HK-2 (cell line): ENCODE data around the gene CRELD1.
"Not testable (repeated sequence)": the region's sequence is repeated elsewhere in the genome, so short reads cannot be mapped to it uniquely, and the experiment has no call there.

Experiments used
- DNase-seq: peaks from one replicate; pipeline ENCODE4 v3.0.0-alpha.2; 2018; ENCODE audit not compliant: unreplicated experiment

Gene CRELD1, protein sequence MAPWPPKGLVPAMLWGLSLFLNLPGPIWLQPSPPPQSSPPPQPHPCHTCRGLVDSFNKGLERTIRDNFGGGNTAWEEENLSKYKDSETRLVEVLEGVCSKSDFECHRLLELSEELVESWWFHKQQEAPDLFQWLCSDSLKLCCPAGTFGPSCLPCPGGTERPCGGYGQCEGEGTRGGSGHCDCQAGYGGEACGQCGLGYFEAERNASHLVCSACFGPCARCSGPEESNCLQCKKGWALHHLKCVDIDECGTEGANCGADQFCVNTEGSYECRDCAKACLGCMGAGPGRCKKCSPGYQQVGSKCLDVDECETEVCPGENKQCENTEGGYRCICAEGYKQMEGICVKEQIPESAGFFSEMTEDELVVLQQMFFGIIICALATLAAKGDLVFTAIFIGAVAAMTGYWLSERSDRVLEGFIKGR

DNA sequence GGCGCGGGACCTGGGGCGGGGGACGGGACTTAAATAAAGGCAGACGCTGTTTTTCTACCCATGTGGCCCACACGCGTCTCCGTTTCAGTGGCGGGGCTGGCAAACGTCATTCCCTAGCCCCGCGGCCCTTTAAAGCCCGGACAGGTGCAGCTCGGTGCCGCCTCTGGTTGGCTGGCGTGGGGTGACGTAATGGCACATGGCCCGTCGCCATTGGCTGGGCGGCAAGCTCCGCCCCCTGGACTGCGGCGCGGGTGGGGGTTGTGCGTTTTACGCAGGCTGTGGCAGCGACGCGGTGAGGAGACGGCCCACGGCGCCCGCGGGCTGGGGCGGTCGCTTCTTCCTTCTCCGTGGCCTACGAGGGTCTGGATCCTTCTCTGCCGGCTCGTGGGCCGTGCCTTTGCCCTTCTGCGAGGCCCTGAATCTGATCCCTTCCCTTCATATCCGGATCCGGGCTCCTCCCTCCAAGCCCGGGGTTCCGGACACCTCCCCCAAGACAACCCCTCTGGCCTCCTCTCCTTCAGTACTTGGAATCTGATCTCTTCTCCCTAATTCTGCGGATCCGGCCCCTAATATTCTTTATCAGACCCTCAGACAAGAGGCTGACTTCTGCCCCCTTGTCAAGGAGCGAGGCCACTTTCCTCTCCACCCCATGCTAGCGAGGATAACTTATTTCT is at the start of gene CRELD1:
Gene CRELD1 (plus strand): TSS at position 274 of the 674 bp plus-strand sequence. CDS start 605 bp downstream, outside the sequence.
- peak; percentile 93 for DNase-seq

DNA sequence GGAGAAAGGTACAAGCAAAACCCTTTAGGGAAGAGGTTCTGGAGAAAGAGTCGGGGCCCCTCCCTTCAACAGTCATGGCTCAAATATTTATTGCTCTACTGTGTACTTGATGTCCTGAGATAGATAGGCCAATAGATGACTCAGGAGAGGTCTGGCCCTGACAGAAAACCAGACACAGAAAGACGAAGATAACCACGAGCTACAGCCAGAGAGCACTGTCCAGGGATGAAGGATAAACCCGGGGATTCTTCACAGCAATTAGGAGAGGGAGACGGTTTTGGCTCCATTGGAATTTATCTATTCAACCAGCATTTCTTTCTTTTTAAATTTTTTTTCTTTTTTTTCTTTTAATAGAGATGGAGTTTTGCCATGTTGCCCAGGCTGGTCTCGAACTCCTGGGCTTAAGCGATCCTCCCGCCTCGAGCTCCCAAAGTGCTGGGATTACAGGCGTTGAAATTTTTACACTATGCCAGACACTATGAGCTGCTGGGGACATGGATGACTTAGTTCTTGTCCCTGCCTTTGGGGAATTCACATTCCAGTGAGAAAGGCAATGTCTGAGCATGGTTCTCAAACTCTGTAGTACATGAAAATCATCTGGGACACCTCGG is 49.0 kb upstream of the CRELD1 start:
- no peak for DNase-seq

DNA sequence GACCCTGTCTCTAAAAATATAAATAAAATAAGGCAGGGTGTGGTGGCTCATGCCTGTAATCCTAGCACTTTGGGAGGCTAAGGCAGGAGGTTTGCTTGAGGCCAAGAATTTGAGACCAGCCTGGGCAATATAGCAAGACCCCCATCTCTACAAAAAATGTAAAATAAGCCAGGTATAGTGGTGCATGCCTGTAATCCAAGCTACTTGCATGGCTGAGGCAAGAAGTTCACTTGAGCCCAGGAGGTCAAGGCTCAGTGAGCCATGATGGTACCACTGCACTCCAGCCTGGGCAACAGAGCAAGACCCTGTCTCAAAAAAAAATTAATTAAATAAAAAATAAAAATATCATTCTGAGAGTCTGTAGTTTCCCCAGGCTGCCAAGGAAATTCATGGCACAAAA is 47.3 kb upstream of the CRELD1 start:
- no peak for DNase-seq

DNA sequence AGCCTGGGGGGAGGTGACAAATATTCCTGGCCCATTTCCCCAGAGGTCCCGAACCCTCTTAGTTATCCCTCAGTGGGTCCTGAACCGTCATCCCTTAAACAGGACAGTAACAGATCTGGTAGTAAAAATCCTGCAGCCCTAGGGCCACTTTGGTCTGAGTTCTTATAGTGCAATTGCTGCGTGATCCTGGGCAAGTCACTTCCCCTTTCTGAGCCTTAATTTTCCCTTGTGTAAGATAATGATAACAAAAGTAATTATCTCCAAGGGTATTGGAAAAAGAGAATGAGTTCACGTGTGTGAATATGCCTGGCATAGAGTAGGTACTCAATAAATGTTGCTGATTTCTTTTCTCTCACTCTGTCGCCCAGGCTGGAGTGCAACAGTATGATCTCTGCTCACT is 46.2 kb upstream of the CRELD1 start:
- no peak for DNase-seq

DNA sequence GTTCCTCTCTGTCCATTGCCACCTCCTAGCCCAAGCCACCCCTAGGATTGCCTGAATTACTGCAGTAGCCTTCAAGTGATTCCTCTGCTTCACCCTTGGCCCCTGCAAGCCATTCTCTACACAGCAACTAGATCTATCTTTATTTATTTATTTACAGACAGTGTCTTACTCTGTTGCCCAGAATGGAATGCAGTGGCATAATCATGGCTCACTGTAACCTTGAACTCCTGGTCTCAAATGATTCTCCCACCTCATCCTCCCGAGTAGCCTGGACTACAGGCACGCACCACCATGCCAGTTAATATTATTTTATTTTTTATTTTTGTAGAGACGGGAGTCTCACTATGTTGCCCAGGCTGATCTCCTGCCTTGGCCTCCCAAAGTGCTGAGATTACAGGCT is 45.1 kb upstream of the CRELD1 start:
- DNase-seq, result no peak

DNA sequence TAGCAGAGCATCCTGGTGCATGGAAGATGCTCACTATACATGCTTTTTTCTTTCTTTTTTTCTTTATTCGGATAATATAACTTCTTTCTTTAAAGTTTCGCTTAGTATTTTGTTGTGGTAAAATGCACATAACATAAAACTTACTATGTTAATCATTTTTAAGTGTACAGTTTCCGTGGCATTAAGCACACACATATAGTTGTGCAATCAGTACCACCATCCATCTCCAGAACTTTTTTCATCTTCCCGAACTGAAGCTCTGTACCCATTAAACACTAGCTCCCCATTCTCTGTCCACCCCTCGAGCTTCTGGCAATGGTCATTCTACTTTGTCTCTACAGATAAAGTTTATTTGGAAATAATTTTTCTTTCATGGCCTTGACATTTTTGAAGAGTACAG is 44.2 kb upstream of the CRELD1 start:
- no peak for DNase-seq

DNA sequence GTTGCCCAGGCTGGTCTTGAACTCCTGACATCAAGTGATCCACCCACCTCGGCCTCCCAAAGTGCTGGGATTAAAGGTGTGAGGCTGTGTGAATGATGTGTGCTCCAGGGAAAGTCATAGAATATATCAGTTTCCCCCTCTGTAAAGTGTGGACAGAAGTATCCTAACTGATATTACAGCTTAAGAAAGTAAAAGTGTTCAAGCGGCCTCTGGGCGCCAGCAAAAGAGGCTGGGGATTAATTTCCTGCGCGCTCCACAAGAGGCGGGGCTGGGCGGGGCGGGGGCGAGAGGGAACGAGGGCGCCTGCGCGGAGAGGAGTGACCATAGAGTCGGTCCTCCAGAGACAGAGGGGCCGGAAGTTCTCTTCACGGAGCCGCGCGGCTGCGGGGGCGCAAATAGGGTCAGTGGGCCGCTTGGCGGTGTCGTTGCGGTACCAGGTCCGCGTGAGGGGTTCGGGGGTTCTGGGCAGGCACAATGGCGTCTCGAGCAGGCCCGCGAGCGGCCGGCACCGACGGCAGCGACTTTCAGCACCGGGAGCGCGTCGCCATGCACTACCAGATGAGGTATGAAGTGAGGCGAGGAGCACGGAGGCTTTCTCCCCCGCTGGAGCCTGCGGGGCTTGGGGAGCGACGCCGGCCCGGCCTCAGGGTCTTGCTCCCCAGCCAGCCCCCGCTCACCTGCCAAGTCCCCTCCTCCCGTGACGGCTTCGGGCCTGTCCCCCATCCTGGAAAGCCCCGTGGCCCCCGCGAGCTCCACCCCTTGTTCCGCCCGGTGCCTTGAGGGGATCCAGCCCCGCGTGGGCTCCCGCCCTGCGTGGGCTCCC is 43.2 kb upstream of the CRELD1 start, which contains the start of gene JAGN1:
Gene JAGN1 (plus strand): TSS at position 362 of the 823 bp plus-strand sequence. CDS start 113 bp downstream, at position 475.
- DNase-seq, result peak; percentile 87

DNA sequence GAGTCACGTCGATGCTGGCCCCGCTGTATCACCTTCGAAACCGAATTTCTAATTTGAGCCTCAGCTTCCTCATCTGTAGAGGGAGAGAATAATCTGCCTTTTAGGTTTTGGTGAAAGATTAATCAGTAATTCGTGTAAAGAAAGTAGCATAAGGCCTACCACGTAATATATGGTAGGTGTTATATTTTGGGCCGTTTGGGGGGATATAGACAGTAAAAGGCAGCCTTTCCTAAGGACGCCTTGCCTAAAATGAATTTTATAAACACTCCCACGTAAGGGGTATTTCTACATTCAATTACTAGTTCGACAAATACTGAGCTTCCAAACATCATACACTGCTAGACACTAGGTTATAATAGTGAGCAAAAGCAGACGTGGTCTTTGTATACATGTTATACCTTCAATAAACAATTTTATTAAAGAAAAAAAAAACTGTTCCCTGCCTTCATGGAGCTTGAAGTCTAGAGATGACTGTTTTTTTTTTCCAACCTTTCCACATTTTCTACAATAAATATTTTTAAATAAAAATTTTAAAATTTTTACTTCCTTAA is 42.5 kb upstream of the CRELD1 start:
- no peak for DNase-seq

DNA sequence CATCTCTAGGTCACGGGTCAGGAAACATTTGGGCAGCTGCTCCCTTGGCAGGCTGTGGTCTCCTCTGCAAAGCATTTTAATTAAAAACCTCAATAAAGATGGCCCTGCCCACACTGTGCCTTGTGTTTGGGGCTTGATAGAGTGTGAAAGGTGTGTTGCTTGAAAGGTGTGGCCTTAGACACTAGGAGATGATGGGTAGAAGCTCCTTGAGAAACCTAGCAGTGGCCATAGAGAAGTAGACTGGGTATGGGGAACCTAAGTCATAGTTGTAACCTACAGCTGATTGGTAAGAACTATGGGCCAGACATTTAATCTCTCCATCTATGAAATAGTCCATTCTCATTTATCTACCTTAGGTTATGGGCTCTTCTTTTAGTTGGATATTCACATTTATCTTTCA is 39.9 kb upstream of the CRELD1 start:
- DNase-seq, result no peak

DNA sequence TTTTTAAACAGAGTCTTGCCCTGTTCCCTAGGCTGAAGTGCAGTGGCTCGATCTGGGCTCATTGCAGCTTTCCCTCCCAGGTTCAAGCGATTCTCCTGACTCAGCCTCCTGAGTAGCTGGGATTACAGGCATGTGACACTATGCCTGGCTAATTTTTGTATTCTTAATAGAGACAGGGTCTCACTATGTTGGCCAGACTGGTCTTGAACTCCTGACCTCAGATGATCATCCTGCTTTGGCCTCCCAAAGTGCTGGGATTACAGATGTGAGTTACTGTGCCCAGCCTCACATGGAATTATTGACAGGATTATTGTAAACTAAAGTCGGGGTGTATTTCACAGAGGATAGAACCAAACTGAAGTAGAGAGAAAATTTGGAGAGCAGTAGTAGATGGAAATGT is 37.9 kb upstream of the CRELD1 start:
- DNase-seq, result not testable (repeated sequence)

DNA sequence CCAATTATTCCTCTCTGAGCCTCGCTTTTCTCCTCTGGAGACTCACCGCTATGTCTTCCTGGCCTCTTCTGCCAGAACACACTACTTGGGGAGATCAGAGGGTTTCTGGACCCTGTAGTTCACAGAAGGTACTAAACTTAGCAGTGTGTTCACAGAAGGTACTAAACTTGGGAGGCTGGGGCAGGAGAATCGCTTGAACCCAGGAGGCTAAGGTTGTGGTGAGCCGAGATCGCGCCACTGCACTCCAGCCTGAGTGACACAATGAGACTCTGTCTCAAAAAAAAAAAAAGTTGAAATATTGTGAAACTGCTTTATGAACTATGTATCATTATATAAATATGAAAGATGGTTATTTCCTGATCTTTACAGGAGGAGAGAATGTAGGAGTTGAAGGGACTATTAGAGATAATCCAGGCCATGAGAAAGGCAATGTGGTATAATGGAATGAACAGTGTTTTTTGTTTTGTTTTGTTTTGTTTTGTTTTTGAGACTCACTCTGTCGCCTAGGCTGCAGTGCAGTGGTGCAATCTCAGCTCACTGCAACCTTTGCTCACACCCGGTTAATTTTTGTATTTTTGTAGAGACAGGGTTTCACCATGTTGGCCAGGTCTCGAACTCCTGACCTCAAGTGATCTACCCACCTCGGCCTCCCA is 36.8 kb upstream of the CRELD1 start:
- not testable (repeated sequence) for DNase-seq

DNA sequence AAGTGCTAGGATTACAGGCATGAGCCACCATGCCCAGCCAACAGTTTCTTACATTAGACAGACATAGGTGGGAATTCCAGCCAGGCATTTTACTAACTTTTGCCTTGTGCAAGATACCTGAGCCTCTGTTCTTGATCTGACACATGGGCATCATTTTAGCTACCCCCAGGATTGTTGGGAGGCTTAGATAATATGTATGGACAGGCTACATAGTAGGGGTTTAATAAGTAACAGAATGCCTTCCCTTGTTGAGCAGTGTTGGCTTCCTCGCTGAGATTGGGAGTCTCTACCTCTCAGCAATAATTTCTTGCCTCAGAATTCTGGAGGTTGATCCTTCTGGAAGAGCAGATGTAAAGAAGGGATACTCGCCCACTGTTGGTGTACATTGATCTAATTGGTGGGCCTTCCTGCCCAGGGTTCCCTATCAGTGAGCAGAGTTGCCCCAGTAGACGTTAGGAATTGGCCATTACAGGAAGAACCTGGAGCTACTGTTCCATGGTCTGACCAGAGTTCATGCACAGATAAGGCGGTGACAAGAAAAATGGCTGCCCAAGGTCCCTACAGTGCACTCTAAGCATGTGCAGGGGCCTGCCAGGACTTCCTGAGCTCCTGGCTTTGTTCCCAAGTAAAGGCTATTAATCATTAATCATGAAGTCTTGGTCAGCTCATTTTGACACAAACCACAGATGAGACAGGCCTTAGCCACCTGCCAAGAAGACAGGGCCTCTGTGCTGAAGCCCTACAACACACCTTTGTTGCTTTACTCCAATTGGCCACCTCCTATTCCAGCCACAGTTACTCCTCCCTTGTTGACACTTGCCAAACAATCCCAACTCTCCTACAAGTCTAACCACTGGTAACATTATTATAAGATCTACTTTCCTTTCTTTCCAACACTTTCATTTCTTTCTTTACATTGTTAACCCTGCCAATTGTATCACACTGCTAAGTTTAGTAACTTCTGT is 35.9 kb upstream of the CRELD1 start:
- DNase-seq, result peak; percentile 56

DNA sequence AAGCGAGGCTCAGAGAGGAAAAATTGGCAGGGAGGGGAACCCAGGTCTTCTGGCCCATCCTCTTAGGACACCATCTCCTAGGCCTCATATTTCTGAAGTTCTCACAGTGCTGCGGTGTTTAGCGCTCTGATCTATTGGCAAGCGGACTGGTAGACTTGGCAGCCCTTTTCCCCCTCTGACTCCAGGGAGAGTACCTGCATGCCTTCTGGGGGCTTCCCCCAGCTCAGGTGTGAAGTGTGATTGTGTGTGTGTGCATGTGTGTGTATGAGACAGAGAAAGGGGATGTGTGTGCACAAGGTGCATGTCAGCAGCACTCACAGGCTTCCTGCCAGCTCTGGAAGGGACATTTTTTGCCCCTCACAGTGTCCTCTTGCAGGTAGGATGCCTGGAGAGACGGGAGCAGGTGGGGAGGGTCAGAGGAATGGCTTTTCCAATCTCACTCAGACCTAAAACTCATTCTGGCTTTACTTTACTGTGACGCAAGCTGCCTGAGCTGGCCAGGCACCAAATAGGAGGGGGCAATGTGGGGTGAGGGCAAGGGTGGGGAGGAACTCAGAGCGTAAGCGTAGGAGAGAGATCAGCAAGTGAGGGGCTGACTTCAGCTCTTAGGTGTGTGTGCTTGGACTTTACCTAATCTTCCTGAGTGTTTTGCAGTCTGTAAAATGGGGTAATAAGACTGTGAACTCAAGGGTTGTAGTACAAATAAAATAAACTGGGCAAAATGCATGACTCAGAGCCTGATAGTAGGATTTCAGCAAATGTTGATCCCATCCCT is 35.0 kb upstream of the CRELD1 start:
- DNase-seq, result no peak

DNA sequence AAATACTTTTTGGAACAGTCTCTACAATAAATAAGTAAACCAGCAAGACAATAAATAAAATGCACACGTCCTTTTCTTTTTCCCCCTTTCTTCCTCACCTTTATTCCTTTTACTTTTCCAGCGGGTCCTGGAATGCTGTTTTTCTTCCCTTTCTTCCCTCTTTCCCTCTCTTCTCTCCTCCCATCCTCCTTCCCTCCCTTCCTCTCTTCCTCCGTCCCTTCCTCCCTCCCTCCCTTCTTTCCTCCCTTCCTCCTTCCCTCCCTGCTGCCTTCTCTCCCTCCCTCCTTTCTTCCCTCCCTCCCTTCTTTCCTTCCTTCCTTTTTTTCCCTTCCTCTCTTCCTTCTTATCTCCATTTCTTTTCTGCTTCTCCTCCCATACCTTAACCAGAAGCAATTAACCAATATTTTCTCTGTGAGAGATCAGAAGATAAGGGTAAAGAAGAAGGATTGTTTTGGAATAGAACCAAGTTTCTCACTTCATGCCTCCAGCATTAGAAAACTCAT is 34.3 kb upstream of the CRELD1 start:
- no peak for DNase-seq

DNA sequence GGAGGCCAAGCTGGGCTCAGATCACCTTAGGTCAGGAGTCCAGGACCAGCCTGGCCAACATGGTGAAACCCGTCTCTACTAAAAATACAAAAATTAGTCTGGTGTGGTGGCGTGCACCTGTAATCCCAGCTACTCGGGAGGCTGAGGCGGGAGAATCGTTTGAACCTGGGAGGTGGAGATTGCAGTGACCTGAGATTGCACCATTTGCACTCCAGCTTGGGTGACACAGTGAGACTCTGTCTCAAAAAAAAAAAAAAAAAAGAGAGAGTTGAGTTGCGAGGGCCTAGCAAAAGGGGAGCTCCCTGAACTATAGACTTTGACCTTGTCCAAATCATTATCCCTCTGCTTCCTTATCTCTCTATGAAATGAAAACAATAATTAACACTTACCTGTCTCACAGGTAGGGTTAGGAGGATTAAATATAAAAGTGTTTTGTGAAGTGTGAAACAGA is 32.6 kb upstream of the CRELD1 start:
- DNase-seq, result not testable (repeated sequence)

DNA sequence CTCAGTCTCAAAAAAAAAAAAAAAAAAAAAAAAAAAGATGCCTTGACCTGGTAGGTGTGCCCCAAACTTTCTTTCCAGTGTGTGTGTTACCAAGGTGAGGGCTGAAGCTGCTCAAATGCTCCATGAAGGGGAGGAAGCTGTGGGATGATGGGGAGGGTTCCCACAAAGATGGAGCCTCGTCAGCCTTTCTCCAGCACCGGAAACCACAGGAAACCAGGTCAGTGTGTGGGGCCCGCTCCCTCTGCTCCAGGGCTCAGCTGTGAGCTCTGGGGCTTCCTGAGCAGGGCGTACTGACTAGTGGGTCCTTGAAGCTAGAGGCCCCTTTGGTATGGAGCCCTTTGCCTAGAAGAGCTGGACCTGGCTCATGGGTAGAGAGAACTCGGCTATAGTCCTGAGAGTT is 31.7 kb upstream of the CRELD1 start:
- DNase-seq, result no peak

DNA sequence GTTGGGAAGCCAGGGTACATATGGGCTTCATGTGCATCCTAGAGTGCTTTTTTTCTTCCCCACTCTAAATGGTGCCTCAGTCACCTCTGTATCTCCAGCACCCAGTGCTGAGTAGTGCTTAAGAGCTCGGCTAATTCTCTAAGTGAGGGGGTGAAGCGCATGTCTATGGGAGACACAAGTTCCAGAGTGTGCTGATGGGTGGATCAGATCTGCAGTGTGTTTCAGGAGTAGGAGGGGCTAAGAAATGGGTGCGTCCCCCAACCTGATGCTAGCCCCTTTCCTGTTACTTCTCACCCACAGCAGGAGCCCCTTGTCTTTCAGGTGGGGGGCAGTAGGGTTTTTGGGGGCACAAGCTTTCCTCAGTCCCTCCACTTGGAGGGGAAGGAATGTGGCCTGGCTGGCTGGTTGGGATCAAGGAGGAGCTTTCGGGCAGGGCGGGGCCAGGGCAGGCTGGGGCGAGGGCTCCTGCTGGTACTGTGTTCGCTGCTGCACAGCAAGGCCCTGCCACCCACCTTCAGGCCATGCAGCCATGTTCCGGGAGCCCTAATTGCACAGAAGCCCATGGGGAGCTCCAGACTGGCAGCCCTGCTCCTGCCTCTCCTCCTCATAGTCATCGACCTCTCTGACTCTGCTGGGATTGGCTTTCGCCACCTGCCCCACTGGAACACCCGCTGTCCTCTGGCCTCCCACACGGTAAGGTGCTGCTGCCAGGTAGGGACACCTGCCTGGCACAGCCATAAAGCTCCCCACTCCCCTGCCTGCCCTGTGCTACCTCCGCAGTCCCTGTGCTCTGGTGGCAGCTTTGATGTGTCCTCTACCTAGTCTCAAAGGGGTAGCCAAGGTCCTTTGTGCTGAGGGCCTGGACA is 31.0 kb upstream of the CRELD1 start, which contains the start of gene IL17RE:
Gene IL17RE (plus strand): TSS at position 477 of the 866 bp plus-strand sequence. CDS start 85 bp downstream, at position 562.
- DNase-seq, result no peak

DNA sequence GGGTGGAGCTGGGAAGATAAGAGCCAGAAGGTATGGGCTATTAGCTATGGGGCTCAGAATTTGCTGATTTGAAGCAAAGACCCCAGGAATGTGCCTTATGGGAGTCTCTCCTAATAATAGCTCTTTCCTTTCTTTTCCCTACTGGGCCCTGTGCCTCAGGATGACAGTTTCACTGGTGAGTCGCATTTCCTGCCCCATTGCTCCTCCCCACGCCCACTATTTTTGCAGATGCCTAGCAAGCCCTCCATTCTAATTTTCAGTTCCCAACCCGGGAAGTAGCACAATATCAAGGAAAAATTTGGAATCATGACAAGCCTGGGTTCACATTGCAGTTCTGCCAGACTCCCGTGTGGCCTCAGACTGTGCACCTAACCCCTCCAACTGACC is 30.4 kb upstream of the CRELD1 start:
- no peak for DNase-seq
